Measurements from ENCODE around the gene SAYSD1.

Gene SAYSD1

DNA sequence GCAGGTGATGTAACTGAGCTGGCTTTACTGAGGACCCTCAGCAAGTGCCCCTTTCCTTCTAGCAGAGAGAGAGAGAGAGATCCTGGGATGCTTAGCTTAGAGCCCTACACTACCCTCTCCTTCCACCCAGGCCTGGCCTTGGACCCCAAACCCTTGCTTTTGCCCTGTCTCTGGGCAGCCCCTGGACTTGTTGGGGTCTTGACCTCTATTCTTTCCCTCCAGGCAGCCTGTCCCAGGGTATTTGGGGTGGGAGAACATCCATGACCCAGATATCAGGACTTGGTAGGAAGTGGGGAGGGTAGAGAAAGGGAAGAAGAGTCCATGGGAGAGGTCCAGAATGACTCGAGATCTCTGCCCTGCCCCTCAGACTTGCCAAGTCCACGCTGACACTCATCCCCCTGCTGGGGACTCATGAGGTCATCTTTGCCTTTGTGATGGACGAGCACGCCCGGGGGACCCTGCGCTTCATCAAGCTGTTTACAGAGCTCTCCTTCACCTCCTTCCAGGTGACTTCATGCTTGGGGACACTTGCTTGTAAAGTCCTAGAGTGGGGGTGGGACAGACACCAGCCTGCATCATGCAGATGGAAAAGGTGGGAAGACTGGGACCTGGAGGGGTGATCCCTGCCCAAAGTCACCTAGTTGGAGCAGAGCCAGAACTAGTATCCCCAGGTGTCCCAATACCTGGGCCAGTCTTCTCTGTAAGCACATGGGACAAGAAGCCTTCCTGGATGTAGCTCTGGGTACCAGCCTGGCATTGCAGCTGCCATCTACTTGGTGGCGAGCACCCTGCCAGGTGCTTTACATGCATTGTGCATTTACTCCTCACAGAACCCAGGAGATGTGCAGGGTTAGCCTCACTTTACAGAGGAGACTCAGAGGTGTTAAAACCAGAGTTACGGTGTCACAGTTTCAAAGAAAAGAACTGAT is 35.5 kb downstream of the SAYSD1 start:
- DNase-seq (ENCODE audit: low read depth): no peak

DNA sequence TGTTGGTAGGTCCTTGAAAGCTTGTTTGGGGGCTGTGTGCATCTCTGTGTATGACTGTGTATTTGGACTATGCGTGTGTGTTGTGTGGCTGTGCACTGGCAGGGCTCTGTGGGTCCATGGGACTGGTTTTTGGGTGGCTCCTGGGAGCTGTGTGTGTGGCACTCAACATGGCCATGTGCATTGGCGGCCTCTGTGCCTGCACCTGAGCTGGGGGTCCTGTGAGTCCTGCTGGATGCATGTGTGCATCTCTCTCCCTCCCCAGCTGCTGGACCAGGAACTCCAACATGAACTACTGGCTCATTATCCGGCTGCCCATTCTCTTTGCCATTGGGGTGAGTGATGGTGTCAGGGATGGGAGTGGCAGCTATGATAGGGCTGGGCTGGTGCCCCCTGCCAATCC is 36.3 kb downstream of the SAYSD1 start:
- DNase-seq (ENCODE audit: low read depth): no peak

GRCh38 chr6:39077882-39078594 is 36.9 kb downstream of the SAYSD1 start:
- DNase-seq (ENCODE audit: low read depth): no peak

DNA sequence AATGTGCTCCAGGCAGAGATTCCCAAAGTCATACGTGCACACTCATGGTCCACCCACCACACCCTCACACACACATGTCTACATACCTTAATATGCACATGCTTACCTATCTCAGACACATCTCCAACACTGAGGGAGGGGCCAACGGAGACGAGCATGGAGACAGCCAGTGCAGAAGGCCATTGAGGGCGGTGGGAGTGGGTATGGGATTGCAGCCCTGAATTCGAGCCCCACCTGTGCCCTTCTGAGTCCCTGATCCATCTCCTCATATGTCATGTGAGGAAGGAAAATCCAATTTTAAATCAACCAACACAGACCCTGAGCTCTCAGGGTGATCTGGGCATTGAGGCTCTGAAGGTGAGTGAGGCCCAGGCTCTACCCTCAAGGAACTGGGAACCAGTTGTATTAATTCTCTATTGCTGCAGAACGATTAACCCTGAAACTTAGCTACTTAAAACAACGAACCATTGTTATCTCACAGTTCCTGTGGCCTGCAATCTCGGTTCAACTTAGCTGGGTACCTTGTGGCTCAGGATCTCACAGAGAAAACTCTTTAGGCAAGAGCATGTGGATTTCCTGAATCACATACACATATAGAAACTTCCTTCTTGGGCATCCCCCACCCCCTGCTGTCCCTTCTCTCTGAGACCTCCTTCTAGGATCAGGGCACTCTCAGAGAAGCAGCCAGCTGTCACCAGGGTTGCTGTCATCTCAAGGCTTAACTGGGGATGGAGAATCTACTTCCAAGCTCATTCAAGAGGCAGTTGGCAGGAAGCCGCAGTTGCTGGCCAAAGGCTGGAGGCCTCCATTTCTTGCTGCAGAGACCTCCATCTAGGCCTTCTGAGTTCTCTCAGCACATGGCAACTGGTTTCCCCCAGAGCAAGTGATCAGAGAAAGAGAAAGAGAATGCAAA is 38.1 kb downstream of the SAYSD1 start:
- no peak for DNase-seq (ENCODE audit: low read depth)

DNA sequence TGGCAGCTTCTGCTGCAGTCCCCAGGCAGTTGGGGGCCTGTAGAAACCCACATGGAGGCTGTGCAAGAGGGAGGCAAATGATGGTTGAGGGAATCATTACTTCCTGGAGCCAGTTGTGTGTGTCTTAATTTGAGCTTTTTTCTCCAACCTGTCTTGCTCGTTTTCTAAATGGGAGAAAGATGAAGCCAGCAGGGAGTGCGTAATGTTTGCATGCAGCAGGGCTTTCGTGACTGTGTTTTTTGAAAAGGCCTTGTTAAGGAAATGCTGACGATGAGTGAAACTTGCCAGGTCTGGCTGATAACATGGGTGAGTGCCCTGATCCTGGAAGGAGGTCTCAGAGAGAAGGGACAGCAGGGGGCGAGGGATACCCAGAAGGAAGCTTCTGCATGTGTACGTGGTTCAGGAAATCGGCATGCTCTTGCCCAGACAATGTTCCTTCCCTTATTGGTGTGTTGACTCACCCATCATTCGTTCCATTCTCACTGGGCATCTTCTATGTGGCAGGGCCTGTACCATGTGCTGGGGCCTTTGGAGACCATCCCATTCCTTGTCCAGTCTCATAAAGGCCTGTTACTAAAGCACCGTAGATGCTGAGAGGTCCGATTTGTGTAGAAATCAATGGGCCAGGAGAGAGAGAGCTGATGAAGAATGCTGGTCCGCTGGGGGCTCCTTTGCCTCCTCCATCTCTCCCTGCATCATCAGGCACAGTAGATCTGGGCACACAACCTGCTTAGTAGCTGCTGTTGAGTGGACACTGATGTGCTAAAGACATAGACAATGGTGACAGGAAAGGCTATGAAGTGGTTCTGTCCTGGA is 39.0 kb downstream of the SAYSD1 start:
- DNase-seq (ENCODE audit: low read depth): no peak

DNA sequence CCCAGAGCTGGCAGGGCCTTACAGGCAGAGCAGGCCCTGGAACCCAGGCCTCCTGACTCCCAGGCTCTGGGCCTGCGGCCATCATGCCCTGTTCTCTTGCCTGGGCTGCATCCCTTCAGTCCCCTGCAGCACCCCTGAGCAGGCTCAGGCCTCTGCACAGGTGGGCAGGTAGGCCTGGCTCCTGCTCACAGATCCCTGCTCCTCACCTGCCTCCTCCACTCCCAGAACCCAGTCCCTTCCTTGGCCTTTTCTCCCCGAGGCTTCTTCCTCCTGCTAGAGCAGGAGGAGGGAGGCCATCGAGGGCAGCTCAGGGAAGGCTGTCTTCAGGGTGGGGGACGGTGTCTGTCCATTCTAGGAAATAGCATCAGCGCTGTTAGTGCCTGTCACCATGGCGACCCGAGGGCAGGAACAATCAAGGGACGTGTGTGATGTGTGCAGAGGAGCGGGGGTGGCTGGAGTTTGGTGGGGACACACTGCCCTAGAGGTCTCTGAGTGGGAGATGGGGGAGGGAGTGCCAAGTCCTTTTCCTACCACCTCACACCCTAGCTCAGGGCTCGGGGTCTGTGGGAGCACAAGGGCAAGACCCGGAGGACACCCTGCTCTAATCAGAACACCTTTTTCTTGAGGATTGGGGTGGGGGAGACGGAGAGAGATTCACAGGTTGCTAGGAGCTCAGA is 39.8 kb downstream of the SAYSD1 start:
- DNase-seq (ENCODE audit: low read depth): no peak

DNA sequence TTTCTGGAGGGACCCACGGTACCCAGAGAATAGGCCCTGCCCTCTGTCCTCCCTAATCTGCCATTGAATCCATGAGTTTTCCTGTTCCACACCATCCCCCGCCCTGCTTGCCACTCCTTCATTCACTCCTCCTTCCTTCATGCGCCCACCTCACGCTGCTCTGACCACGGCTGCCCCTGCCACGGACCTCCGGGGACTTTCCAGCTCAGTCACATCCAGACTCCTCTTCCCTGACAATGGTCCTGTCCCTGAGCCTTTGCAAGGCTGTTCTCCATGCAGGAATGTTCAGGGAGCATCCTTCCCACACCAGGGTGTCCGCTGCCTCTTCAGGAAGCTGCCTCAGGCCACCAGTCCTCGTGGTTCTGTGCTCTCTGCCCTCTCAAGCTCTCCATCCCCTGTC is 40.5 kb downstream of the SAYSD1 start:
- no peak for DNase-seq (ENCODE audit: low read depth)

DNA sequence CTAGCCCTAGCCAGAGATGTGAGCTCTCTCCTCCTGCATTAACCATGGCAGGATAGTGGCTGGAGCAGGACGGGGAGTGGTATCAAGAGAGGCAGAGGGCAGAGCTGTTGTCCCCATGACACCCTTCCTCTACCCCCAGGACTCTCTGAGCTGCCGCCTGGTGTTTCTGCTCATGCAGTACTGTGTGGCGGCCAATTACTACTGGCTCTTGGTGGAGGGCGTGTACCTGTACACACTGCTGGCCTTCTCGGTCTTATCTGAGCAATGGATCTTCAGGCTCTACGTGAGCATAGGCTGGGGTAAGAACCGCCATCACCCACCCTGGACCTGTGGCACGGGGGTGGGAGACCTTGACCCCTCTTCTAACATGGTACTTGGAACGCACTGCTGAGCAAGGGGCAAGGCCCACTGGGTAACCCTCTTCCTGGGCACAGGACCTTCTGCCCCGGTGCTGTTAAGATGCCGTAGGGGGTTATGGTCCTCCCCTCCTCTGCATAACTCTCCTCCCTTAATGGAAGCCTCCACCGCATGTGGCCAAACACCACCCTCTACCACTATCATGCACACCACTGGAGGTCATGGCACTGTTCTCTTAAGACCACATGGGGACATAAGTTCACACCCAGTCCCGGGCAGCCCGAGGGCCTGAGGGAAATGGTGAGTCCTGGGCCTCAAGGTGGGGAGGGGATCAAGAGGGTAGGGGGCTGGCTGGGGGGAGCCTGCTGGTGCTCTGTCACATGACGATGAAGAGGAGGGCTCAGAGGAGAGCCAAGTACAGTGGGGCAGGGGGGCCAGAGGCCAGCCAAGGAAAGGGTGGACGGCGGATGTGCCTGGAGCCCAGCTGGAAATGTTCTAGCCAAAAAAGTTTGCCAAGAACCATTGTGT is 41.3 kb downstream of the SAYSD1 start:
- DNase-seq (ENCODE audit: low read depth): no peak

- DNase-seq (ENCODE audit: low read depth): no peak
These were observed 42.2 kb downstream of the SAYSD1 start for GRCh38 chr6:39072830-39073229.

GRCh38 chr6:39068391-39068790 is 46.6 kb downstream of the SAYSD1 start:
- DNase-seq (ENCODE audit: low read depth): no peak

GRCh38 chr6:39065561-39065960 is 49.4 kb downstream of the SAYSD1 start:
- DNase-seq (ENCODE audit: low read depth): no peak

DNA sequence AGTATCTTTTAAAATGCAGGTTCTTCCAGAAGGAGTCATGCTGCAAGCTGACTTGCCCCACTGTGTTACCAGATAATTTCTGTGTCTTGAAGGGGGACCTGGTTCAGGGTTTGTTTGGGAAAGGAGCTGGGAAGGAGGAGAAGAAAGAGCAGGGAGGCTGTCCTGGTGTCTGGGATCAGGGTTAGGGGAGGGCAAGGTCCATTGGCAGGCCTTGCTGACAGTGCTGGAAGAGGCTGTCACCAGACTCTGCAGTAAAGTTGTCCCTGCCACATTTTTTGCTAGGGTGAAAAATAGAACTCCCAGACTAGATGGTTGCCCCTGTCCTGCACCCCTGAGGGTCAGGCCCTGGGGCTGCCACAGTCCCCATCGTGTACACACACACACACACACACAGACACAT is 51.5 kb downstream of the SAYSD1 start:
- DNase-seq (ENCODE audit: low read depth): no peak

DNA sequence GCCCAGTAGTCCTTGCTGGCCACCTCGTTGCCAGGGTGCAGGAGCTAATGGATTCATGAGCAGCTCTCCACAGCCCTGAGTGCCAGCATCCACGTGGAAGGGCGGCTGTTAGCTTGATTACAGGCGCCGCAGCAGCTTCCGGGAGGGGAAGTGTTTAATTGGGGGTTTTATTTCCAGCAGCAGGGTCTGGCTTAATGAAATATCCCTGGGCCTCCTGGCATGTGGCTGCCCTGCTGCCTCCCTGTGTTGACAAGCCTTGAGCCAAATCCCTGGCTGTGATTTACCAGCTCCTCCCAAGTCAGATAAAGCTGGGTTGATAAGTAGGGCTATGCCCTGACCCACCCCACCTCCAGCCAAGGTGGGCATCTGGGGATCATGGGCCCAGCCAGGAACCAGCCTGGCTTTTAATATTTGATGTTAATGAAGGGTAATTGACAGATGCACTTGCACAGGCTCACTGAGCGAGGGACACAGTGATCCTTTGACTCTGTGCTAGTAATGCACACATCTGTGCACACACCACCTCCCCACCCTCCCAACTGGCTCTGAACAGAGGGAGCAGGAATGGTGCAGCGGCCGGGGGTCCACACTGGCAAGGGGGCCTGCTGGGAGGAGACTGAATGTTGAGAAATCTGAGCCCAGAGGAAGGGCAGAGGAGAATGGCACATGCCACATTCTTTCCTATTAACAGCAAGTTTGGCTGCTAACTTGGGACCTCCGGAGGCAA is 52.8 kb downstream of the SAYSD1 start:
- no peak for DNase-seq (ENCODE audit: low read depth)

DNA sequence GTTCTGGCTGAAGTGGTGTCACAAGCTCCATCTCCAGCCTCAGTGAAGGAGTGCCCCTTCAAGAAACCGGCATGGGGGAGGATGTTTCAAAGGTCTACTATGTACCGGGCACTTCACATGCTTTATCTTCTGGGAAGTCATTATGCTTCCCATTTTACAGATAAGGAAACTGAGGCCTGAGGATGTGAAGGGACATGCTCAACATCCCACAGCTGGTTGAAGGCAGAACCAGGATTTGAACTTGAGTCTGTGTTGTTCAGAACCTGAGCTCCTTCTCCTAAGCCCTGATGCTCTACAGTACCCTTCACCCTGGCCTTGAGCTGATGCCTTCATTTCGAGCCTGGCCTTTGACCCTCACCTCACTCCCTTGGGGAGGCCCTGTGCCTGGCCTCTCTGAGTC is 53.4 kb downstream of the SAYSD1 start:
- DNase-seq (ENCODE audit: low read depth): no peak

DNA sequence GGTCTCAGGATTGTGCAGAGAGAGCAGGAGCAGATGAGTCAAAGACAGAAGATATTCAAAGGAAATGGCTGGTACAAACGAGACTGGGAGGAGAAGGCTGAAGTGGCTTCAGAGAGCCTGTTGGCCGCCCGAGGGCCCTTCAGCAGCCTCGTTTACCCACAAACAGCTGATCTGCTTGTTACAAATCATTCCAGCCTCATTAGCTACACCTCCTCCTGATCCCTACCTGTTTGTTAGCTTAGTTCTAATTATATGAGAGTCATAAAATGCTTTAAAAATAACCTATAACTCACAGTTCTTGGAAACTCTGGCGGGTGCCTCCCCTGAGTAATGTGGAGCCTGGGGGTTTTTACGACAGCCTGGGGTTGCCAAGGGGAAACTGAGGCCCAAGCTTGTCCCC is 53.8 kb downstream of the SAYSD1 start:
- no peak for DNase-seq (ENCODE audit: low read depth)

GRCh38 chr6:39060467-39061160 is 54.4 kb downstream of the SAYSD1 start:
- DNase-seq (ENCODE audit: low read depth): no peak

- DNase-seq (ENCODE audit: low read depth): no peak
These were observed 55.3 kb downstream of the SAYSD1 start for GRCh38 chr6:39059496-39060310.
